HEK293 (cell line): ENCODE measurements around the gene SANBR.

Source experiments
- GFI1B ChIP-seq: fragments of 450-650 bp; formaldehyde crosslinking; IDR thresholded peaks from 2 replicates; pipeline ENCODE4 v1.5.1; 2016; ENCODE audit warnings: missing biosample characterization, missing genetic modification characterization
- KLF10 ChIP-seq: fragments of 450-650 bp; IDR thresholded peaks from 2 replicates; pipeline ENCODE4 v1.5.1; 2018; ENCODE audit warnings: missing biosample characterization, mild to moderate bottlenecking, missing genetic modification characterization
- KLF7 ChIP-seq: fragments of 450-650 bp; formaldehyde crosslinking; IDR thresholded peaks from 2 replicates; pipeline ENCODE4 v1.5.1; 2016; ENCODE audit warnings: missing biosample characterization, missing genetic modification characterization, borderline replicate concordance
- KLF8 ChIP-seq: fragments of 450-650 bp; formaldehyde crosslinking; IDR thresholded peaks from 2 replicates; pipeline ENCODE4 v1.5.1; 2016; ENCODE audit warnings: missing biosample characterization, missing genetic modification characterization
- PRDM1 ChIP-seq: fragments of 450-650 bp; formaldehyde crosslinking; IDR thresholded peaks from 2 replicates; pipeline ENCODE4; 2016; ENCODE audit warnings: missing biosample characterization, missing genetic modification characterization
- SCRT1 ChIP-seq: fragments of 450-650 bp; formaldehyde crosslinking; IDR thresholded peaks from 2 replicates; pipeline ENCODE4 v1.5.1; 2016; ENCODE audit warnings: missing biosample characterization, missing genetic modification characterization, borderline replicate concordance
- SETDB1 ChIP-seq: IDR thresholded peaks from one replicate; pipeline ENCODE4 v1.6.1; 2017; ENCODE audit warnings: mild to moderate bottlenecking, low read length, moderate library complexity, mixed read lengths; ENCODE audit not compliant: insufficient read length
- SP7 ChIP-seq: fragments of 450-650 bp; formaldehyde crosslinking; IDR thresholded peaks from 2 replicates; pipeline ENCODE4 v1.5.1; 2016; ENCODE audit warnings: missing biosample characterization, missing genetic modification characterization
- ZBTB7A ChIP-seq: fragments of 450-650 bp; formaldehyde crosslinking; IDR thresholded peaks from 2 replicates; pipeline ENCODE4 v1.5.1; 2016; ENCODE audit warnings: low read depth, missing biosample characterization, missing genetic modification characterization
- ZNF184 ChIP-seq: fragments of 450-650 bp; IDR thresholded peaks from 2 replicates; pipeline ENCODE4 v1.5.1; 2018; ENCODE audit warnings: missing biosample characterization, mild to moderate bottlenecking, missing genetic modification characterization
- ZNF335 ChIP-seq: fragments of 450-650 bp; formaldehyde crosslinking; conservative IDR thresholded peaks from 2 replicates; pipeline ENCODE4 v1.5.1; 2016; ENCODE audit warnings: missing biosample characterization, missing genetic modification characterization
- ZNF555 ChIP-seq: fragments of 450-650 bp; formaldehyde crosslinking; conservative IDR thresholded peaks from 2 replicates; pipeline ENCODE4 v1.5.1; 2017; ENCODE audit warnings: missing biosample characterization, mild to moderate bottlenecking, missing genetic modification characterization, inconsistent platforms
- ZNF621 ChIP-seq: fragments of 450-650 bp; formaldehyde crosslinking; IDR thresholded peaks from 2 replicates; pipeline ENCODE4 v1.5.1; 2017; ENCODE audit warnings: missing biosample characterization, missing genetic modification characterization
- ZNF623 ChIP-seq: fragments of 450-650 bp; formaldehyde crosslinking; IDR thresholded peaks from 2 replicates; pipeline ENCODE4 v1.5.1; 2016; ENCODE audit warnings: missing biosample characterization, missing genetic modification characterization
- ZNF626 ChIP-seq: fragments of 450-650 bp; sonication (Bioruptor Pico); formaldehyde crosslinking; IDR thresholded peaks from 2 replicates; pipeline ENCODE4 v1.5.1; 2018; ENCODE audit warnings: missing biosample characterization, missing genetic modification characterization, inconsistent platforms
- ZNF76 ChIP-seq: fragments of 450-650 bp; formaldehyde crosslinking; IDR thresholded peaks from 2 replicates; pipeline ENCODE4; 2016; ENCODE audit warnings: low read depth, missing biosample characterization, missing genetic modification characterization, borderline replicate concordance
- TF ChIP-seq, protein P1 (sequence below): fragments of 450-650 bp; formaldehyde crosslinking; IDR thresholded peaks from 2 replicates; pipeline ENCODE4 v1.5.1; 2016; ENCODE audit warnings: missing biosample characterization, missing genetic modification characterization
- TF ChIP-seq, protein P2 (sequence below): fragments of 450-650 bp; formaldehyde crosslinking; IDR thresholded peaks from 2 replicates; pipeline ENCODE4 v1.5.1; 2016; ENCODE audit warnings: missing biosample characterization, missing genetic modification characterization
- TF ChIP-seq, protein P3 (sequence below): fragments of 450-650 bp; formaldehyde crosslinking; conservative IDR thresholded peaks from 2 replicates; pipeline ENCODE4 v1.5.1; 2016; ENCODE audit warnings: low read depth, missing biosample characterization, missing genetic modification characterization
- TF ChIP-seq, protein P4 (sequence below): fragments of 450-650 bp; formaldehyde crosslinking; IDR thresholded peaks from 2 replicates; pipeline ENCODE4 v1.5.1; 2016; ENCODE audit warnings: missing biosample characterization, missing genetic modification characterization
- TF ChIP-seq, protein P5 (sequence below): fragments of 450-650 bp; formaldehyde crosslinking; IDR thresholded peaks from 2 replicates; pipeline ENCODE4 v1.5.1; 2016; ENCODE audit warnings: missing biosample characterization, missing genetic modification characterization, borderline replicate concordance
- TF ChIP-seq, protein P6 (sequence below): fragments of 450-650 bp; formaldehyde crosslinking; optimal IDR thresholded peaks from 2 replicates; pipeline ENCODE3; 2016; ENCODE audit warnings: missing biosample characterization, mild to moderate bottlenecking, missing genetic modification characterization
- TF ChIP-seq, protein P7 (sequence below): fragments of 450-650 bp; formaldehyde crosslinking; IDR thresholded peaks from 2 replicates; pipeline ENCODE4; 2016; ENCODE audit warnings: missing biosample characterization, missing genetic modification characterization

SANBR gene

DNA sequence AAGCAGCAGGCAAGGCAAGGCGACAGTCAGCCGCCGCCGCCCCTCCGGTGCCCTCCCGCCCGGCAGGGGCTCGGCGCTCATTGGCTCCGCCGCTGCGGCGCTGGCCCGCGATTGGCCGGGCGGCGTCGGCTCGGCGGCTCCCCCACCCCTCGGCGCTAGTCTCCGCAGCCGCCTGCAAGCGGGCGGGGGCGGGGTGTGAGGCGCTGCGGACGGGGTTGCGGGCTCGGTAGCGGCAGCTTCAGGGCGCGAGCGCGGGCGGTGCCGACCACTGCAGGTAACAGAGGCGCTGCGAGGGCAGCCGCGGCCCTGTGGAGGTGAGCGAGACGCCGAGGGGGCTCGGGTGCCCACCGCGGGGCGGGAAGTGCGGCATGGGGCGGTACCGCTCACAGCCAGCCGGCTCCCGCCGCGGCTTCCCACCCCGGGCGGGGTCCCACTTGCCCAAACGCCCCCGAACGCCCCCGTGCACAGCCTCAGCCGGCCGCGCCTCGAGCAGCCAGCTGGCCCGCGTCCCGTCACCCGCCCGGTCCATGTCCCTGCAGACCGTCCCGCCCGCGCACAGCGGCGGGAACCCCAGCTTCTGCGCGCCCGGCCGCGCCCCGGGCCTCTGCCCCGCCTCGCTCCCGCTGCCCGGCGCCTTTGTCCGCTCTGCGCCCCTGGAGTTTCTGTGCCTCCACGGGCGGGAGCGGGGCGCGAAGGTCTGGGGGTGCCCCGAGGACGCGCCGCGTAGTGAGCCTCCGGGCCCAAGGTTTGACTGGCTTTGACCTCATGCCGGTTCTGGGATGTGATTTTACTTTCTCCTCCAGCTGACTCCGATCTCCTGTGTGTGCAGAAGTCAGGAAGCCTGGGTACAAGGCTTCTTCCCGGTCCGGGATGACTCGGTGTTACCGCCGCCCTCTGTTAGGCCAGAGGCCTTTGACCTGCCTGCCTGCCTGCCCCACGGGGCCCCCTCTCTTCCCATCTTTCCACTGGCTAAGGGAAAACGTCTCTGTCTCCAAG is at the start of gene SANBR (continued):
- TF ChIP-seq, protein P1, sequence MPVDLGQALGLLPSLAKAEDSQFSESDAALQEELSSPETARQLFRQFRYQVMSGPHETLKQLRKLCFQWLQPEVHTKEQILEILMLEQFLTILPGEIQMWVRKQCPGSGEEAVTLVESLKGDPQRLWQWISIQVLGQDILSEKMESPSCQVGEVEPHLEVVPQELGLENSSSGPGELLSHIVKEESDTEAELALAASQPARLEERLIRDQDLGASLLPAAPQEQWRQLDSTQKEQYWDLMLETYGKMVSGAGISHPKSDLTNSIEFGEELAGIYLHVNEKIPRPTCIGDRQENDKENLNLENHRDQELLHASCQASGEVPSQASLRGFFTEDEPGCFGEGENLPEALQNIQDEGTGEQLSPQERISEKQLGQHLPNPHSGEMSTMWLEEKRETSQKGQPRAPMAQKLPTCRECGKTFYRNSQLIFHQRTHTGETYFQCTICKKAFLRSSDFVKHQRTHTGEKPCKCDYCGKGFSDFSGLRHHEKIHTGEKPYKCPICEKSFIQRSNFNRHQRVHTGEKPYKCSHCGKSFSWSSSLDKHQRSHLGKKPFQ (tag by site-specific recombination) = no peak
- no peak for TF ChIP-seq ZBTB7A
- no peak for TF ChIP-seq ZNF626
- TF ChIP-seq, protein P2, sequence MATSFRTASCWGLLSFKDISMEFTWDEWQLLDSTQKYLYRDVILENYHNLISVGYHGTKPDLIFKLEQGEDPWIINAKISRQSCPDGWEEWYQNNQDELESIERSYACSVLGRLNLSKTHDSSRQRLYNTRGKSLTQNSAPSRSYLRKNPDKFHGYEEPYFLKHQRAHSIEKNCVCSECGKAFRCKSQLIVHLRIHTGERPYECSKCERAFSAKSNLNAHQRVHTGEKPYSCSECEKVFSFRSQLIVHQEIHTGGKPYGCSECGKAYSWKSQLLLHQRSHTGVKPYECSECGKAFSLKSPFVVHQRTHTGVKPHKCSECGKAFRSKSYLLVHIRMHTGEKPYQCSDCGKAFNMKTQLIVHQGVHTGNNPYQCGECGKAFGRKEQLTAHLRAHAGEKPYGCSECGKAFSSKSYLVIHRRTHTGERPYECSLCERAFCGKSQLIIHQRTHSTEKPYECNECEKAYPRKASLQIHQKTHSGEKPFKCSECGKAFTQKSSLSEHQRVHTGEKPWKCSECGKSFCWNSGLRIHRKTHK (tag by site-specific recombination) = no peak
- no peak for TF ChIP-seq ZNF621 (tag by site-specific recombination)
- TF ChIP-seq, protein P3, sequence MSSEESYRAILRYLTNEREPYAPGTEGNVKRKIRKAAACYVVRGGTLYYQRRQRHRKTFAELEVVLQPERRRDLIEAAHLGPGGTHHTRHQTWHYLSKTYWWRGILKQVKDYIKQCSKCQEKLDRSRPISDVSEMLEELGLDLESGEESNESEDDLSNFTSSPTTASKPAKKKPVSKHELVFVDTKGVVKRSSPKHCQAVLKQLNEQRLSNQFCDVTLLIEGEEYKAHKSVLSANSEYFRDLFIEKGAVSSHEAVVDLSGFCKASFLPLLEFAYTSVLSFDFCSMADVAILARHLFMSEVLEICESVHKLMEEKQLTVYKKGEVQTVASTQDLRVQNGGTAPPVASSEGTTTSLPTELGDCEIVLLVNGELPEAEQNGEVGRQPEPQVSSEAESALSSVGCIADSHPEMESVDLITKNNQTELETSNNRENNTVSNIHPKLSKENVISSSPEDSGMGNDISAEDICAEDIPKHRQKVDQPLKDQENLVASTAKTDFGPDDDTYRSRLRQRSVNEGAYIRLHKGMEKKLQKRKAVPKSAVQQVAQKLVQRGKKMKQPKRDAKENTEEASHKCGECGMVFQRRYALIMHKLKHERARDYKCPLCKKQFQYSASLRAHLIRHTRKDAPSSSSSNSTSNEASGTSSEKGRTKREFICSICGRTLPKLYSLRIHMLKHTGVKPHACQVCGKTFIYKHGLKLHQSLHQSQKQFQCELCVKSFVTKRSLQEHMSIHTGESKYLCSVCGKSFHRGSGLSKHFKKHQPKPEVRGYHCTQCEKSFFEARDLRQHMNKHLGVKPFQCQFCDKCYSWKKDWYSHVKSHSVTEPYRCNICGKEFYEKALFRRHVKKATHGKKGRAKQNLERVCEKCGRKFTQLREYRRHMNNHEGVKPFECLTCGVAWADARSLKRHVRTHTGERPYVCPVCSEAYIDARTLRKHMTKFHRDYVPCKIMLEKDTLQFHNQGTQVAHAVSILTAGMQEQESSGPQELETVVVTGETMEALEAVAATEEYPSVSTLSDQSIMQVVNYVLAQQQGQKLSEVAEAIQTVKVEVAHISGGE (tag by site-specific recombination) = no peak
- TF ChIP-seq SCRT1 = no peak
- TF ChIP-seq, protein P4, sequence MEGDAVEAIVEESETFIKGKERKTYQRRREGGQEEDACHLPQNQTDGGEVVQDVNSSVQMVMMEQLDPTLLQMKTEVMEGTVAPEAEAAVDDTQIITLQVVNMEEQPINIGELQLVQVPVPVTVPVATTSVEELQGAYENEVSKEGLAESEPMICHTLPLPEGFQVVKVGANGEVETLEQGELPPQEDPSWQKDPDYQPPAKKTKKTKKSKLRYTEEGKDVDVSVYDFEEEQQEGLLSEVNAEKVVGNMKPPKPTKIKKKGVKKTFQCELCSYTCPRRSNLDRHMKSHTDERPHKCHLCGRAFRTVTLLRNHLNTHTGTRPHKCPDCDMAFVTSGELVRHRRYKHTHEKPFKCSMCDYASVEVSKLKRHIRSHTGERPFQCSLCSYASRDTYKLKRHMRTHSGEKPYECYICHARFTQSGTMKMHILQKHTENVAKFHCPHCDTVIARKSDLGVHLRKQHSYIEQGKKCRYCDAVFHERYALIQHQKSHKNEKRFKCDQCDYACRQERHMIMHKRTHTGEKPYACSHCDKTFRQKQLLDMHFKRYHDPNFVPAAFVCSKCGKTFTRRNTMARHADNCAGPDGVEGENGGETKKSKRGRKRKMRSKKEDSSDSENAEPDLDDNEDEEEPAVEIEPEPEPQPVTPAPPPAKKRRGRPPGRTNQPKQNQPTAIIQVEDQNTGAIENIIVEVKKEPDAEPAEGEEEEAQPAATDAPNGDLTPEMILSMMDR (tag by site-specific recombination) = 0 out of 2 replicates have a peak, but pooled peaks have one; percentile 16
- TF ChIP-seq KLF8 (tag by site-specific recombination) = peak; percentile 73; the same call in 1 of the 2 replicates
- TF ChIP-seq, protein P5, sequence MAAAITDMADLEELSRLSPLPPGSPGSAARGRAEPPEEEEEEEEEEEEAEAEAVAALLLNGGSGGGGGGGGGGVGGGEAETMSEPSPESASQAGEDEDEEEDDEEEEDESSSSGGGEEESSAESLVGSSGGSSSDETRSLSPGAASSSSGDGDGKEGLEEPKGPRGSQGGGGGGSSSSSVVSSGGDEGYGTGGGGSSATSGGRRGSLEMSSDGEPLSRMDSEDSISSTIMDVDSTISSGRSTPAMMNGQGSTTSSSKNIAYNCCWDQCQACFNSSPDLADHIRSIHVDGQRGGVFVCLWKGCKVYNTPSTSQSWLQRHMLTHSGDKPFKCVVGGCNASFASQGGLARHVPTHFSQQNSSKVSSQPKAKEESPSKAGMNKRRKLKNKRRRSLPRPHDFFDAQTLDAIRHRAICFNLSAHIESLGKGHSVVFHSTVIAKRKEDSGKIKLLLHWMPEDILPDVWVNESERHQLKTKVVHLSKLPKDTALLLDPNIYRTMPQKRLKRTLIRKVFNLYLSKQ (tag by site-specific recombination) = no peak
- TF ChIP-seq KLF10 (tag by site-specific recombination) = peak; percentile 43; the same call in 1 of the 2 replicates
- TF ChIP-seq PRDM1 = no peak
- TF ChIP-seq, protein P6, sequence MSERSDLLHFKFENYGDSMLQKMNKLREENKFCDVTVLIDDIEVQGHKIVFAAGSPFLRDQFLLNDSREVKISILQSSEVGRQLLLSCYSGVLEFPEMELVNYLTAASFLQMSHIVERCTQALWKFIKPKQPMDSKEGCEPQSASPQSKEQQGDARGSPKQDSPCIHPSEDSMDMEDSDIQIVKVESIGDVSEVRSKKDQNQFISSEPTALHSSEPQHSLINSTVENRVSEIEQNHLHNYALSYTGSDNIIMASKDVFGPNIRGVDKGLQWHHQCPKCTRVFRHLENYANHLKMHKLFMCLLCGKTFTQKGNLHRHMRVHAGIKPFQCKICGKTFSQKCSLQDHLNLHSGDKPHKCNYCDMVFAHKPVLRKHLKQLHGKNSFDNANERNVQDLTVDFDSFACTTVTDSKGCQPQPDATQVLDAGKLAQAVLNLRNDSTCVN (tag by site-specific recombination) = peak; percentile 81
- peak; percentile 72 for TF ChIP-seq ZNF335 (tag by site-specific recombination)
- TF ChIP-seq ZNF555 (tag by site-specific recombination) = no peak
- no peak for TF ChIP-seq SETDB1
- no peak for TF ChIP-seq ZNF623 (tag by site-specific recombination)
- no peak for TF ChIP-seq ZNF184 (tag by site-specific recombination)
- TF ChIP-seq, protein P7, sequence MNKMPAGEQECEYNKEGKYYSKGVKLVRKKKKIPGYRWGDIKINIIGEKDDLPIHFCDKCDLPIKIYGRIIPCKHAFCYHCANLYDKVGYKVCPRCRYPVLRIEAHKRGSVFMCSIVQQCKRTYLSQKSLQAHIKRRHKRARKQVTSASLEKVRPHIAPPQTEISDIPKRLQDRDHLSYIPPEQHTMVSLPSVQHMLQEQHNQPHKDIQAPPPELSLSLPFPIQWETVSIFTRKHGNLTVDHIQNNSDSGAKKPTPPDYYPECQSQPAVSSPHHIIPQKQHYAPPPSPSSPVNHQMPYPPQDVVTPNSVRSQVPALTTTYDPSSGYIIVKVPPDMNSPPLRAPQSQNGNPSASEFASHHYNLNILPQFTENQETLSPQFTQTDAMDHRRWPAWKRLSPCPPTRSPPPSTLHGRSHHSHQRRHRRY (tag by site-specific recombination) = no peak
- TF ChIP-seq KLF7 (tag by site-specific recombination) = no peak
- TF ChIP-seq GFI1B = no peak
- no peak; the same call in 1 of the 2 replicates for TF ChIP-seq SP7 (tag by site-specific recombination)
- no peak for TF ChIP-seq ZNF76 (tag by site-specific recombination)
